H1 (cell line): ENCODE results near the gene ROM1. TPM values are rescaled to one million over a fixed set of nuclear protein-coding genes. Genes with fewer than 3 reads are reported as not detected.

Source experiments
- CTCF ChIA-PET: fragments of 300-600 bp; sonication (Branson Sonifier 250); formaldehyde crosslinking; loops from one replicate; lab custom pipeline; 2021; ENCODE audit not compliant: partially characterized antibody; lab: Charles Lee
- POLR2A ChIA-PET: fragments of 300-600 bp; sonication (Branson Sonifier 250); formaldehyde crosslinking; loops from one replicate; lab custom pipeline; 2021; ENCODE audit warnings: inconsistent platforms; ENCODE audit not compliant: partially characterized antibody; lab: Charles Lee
- DNase-seq, 2 experiments: peaks; one replicate each; pipeline versions ENCODE4 v3.0.0 to v3.0.0-alpha.2; 2010 to 2022; ENCODE audit warnings: low spot score in 2 of 2, low read depth in 1 of 2, mixed read lengths in 1 of 2
- FAIRE-seq: peaks from 2 replicates; lab custom pipeline; 2011; peaks lifted over from hg19 to GRCh38; lab: Jason Lieb, UNC
- H2AFZ ChIP-seq: 2 replicates; pipeline ENCODE4 v1.8.1; 2012; ENCODE audit warnings: low read length, inconsistent platforms
- H2AK5ac ChIP-seq: 2 replicates; pipeline ENCODE4 v1.6.1; 2013; ENCODE audit warnings: low read depth, low read length
- H2BK120ac ChIP-seq: replicated peaks from 2 replicates; pipeline ENCODE3; 2013; ENCODE audit warnings: low read depth, low read length, inconsistent platforms
- H2BK12ac ChIP-seq: 2 replicates; pipeline ENCODE4 v1.6.1; 2013; ENCODE audit warnings: low read depth, low read length
- H2BK15ac ChIP-seq: 2 replicates; pipeline ENCODE4 v1.6.1; 2013; ENCODE audit warnings: low read length
- H2BK20ac ChIP-seq: 2 replicates; pipeline ENCODE4 v1.6.1; 2013; ENCODE audit warnings: low read length
- H2BK5ac ChIP-seq: 2 replicates; pipeline ENCODE4 v1.6.1; 2013; ENCODE audit warnings: low read depth, low read length
- H3K14ac ChIP-seq: 2 replicates; pipeline ENCODE4 v1.6.1; 2013; ENCODE audit warnings: inconsistent platforms; ENCODE audit not compliant: insufficient read length
- H3K18ac ChIP-seq: 2 replicates; pipeline ENCODE4 v1.6.1; 2013; ENCODE audit warnings: low read length; ENCODE audit errors: extremely low read depth
- H3K23ac ChIP-seq: 2 replicates; pipeline ENCODE4 v1.6.1; 2013; ENCODE audit warnings: inconsistent platforms; ENCODE audit not compliant: insufficient read length
- H3K23me2 ChIP-seq: 2 replicates; pipeline ENCODE4 v1.6.1; 2013; ENCODE audit warnings: low read depth, low read length
- H3K27ac ChIP-seq: 2 replicates; pipeline ENCODE4 v1.6.1; 2011; ENCODE audit warnings: low read depth, low read length, inconsistent platforms
- H3K27me3 ChIP-seq, 4 experiments: replicated peaks in 1 of 4; 1 replicate in 1 of 4; 2 replicates in 3 of 4; pipeline versions ENCODE4 v1.6.1 to v1.8.1; 2011 to 2013; ENCODE audit warnings: low read length in 3 of 4, mild to moderate bottlenecking in 3 of 4, inconsistent platforms in 2 of 4, mixed read lengths in 2 of 4, moderate library complexity in 1 of 4; ENCODE audit not compliant: control insufficient read depth in 3 of 4, insufficient read depth in 3 of 4; ENCODE audit errors: extremely low read depth in 1 of 4
- H3K36me3 ChIP-seq, 4 experiments: 2 replicates each; pipeline versions ENCODE4 v1.6.1 to v1.8.1; 2011 to 2013; ENCODE audit warnings: mild to moderate bottlenecking in 4 of 4, low read length in 3 of 4, moderate library complexity in 2 of 4, control low read depth in 1 of 4, inconsistent platforms in 1 of 4; ENCODE audit not compliant: insufficient read depth in 4 of 4, control insufficient read depth in 2 of 4
- H3K4ac ChIP-seq: replicated peaks from 2 replicates; pipeline ENCODE3; 2013; ENCODE audit warnings: low read length, low read depth, mixed read lengths, inconsistent platforms; ENCODE audit not compliant: insufficient read length
- H3K4me1 ChIP-seq, 4 experiments: replicated peaks in 1 of 4; 1 replicate in 1 of 4; 2 replicates in 3 of 4; pipeline versions ENCODE4 v1.6.1 to v1.8.1; 2011 to 2013; ENCODE audit warnings: low read length in 3 of 4, inconsistent platforms in 2 of 4, mixed read lengths in 1 of 4; ENCODE audit not compliant: insufficient read depth in 4 of 4, control insufficient read depth in 3 of 4
- H3K4me2 ChIP-seq, 2 experiments: 2 replicates each; pipeline versions ENCODE4 v1.6.1 to v1.8.1; 2011 to 2013; ENCODE audit warnings: low read depth in 2 of 2, low read length in 2 of 2, control low read depth in 1 of 2, inconsistent platforms in 1 of 2, mild to moderate bottlenecking in 1 of 2; ENCODE audit not compliant: insufficient read depth in 1 of 2
- H3K4me3 ChIP-seq, 4 experiments: fragments of 200-600, 300-600 bp in 1 of 4; sonication (generic), shearing (Covaris generic), sonication (Bioruptor Twin) in 1 of 4; 2 replicates each; pipeline versions ENCODE4 v1.5.1 to v1.8.1; 2011 to 2016; ENCODE audit warnings: low read length in 4 of 4, low read depth in 3 of 4, control low read depth in 2 of 4, inconsistent platforms in 2 of 4, mild to moderate bottlenecking in 2 of 4, mixed read lengths in 1 of 4, moderate library complexity in 1 of 4; ENCODE audit not compliant: insufficient read depth in 2 of 4; ENCODE audit errors: extremely low read depth in 1 of 4
- H3K56ac ChIP-seq: replicated peaks from 2 replicates; pipeline ENCODE3; 2013; ENCODE audit warnings: low read depth, mild to moderate bottlenecking, mixed read lengths, low read length, inconsistent platforms; ENCODE audit not compliant: insufficient read length
- H3K79me1 ChIP-seq: 2 replicates; pipeline ENCODE4 v1.6.1; 2013; ENCODE audit warnings: low read depth, low read length, control low read depth
- H3K79me2 ChIP-seq, 2 experiments: 2 replicates each; pipeline versions ENCODE4 v1.6.1 to v1.8.1; 2012 to 2013; ENCODE audit warnings: low read length in 2 of 2, mild to moderate bottlenecking in 2 of 2, inconsistent platforms in 1 of 2; ENCODE audit not compliant: insufficient read depth in 2 of 2, control insufficient read depth in 1 of 2
- H3K9ac ChIP-seq, 4 experiments: replicated peaks in 1 of 4; 1 replicate in 1 of 4; 2 replicates in 3 of 4; pipeline versions ENCODE4 v1.6.1 to v1.8.1; 2011 to 2013; ENCODE audit warnings: low read depth in 3 of 4, low read length in 3 of 4, control low read depth in 2 of 4, mild to moderate bottlenecking in 2 of 4, moderate library complexity in 2 of 4, inconsistent platforms in 1 of 4; ENCODE audit errors: extremely low read depth in 1 of 4
- H3K9me3 ChIP-seq, 2 experiments: 2 replicates each; pipeline versions ENCODE4 v1.6.1 to v1.8.1; 2012 to 2013; ENCODE audit warnings: mild to moderate bottlenecking in 2 of 2, moderate library complexity in 2 of 2, control low read depth in 1 of 2, inconsistent platforms in 1 of 2, low read depth in 1 of 2, low read length in 1 of 2, mixed read lengths in 1 of 2; ENCODE audit not compliant: insufficient read depth in 2 of 2
- H4K20me1 ChIP-seq, 2 experiments: replicated peaks in 1 of 2; 2 replicates each; pipeline versions ENCODE3 to v1.8.1; 2011 to 2013; ENCODE audit warnings: inconsistent platforms in 2 of 2, low read length in 2 of 2, mild to moderate bottlenecking in 1 of 2; ENCODE audit not compliant: insufficient read depth in 2 of 2, control insufficient read depth in 1 of 2
- H4K5ac ChIP-seq: 2 replicates; pipeline ENCODE4 v1.6.1; 2013; ENCODE audit warnings: low read length, low read depth, mixed read lengths, inconsistent platforms; ENCODE audit not compliant: insufficient read length
- H4K8ac ChIP-seq: 2 replicates; pipeline ENCODE4 v1.8.0; 2013; ENCODE audit warnings: mild to moderate bottlenecking, moderate library complexity, low read length, inconsistent platforms; ENCODE audit not compliant: insufficient read depth; ENCODE audit errors: extremely low read depth
- H4K91ac ChIP-seq: replicated peaks from 2 replicates; pipeline ENCODE3; 2013; ENCODE audit warnings: low read length, mixed read lengths, inconsistent platforms; ENCODE audit not compliant: insufficient read length
- SIN3A ChIP-seq, 2 experiments: IDR thresholded peaks in 1 of 2; conservative IDR thresholded peaks in 1 of 2; 2 replicates each; pipeline ENCODE4 v1.6.1; 2011 to 2012; ENCODE audit warnings: low read length in 2 of 2, improper control_type of control experiment in 1 of 2, low read depth in 1 of 2, mild to moderate bottlenecking in 1 of 2
- SP2 ChIP-seq: IDR thresholded peaks from 2 replicates; pipeline ENCODE4 v1.6.1; 2012; ENCODE audit warnings: mild to moderate bottlenecking, low read length, inconsistent platforms
- TAF7 ChIP-seq: optimal IDR thresholded peaks from 2 replicates; pipeline ENCODE3; 2011; ENCODE audit warnings: low read depth, mild to moderate bottlenecking, inconsistent platforms, low read length, moderate library complexity, borderline replicate concordance
- WGBS, 2 experiments: shearing (Covaris generic) in 1 of 2; methylation state at CpG; one replicate each; pipeline versions ENCODE4 v1.1.6 to v1.1.7; 2013 to 2015; ENCODE audit warnings: low lambda C conversion rate in 2 of 2, mixed read lengths in 2 of 2, inconsistent platforms in 1 of 2, low coverage in 1 of 2, missing lambda C conversion rate in 1 of 2; ENCODE audit not compliant: insufficient replicate concordance in 2 of 2, insufficient coverage in 1 of 2, insufficient read length in 1 of 2; ENCODE audit errors: extremely low coverage in 1 of 2, missing lambda C conversion rate in 1 of 2; 5-methylcytosine and 5-hydroxymethylcytosine counted together
- polyA plus RNA-seq, 7 experiments: library from polyadenylated mRNA; depleted of rRNA in 3 of 7; stranded (reverse) in 5 of 7; unstranded in 2 of 7; fragments of >200 nt in 5 of 7; fragments of 200-250 nt in 2 of 7; gene quantifications; 1 replicate in 5 of 7; 2 replicates in 1 of 7; 4 replicates in 1 of 7; pipeline versions ENCODE4 v1.2.1 to v1.2.3, GENCODE V29; 2011 to 2013; ENCODE audit warnings: missing spikeins in 2 of 7, mixed read lengths in 2 of 7
- total RNA-seq: library from RNA; stranded (reverse); fragmentation: NEBNext Ultra II Directional; extraction: Animal tissue kit (Norgen Biotek cat#: 25700); gene quantifications from 2 replicates; pipeline ENCODE4 v1.2.1, GENCODE V29; 2021

Gene ROM1
- total and polyA plus RNA-seq, 2 of the 8 experiments (the other 6 are each of a cell fraction or from before 2014, with no cell fraction given), result 0.86 to 2.2 TPM

DNA sequence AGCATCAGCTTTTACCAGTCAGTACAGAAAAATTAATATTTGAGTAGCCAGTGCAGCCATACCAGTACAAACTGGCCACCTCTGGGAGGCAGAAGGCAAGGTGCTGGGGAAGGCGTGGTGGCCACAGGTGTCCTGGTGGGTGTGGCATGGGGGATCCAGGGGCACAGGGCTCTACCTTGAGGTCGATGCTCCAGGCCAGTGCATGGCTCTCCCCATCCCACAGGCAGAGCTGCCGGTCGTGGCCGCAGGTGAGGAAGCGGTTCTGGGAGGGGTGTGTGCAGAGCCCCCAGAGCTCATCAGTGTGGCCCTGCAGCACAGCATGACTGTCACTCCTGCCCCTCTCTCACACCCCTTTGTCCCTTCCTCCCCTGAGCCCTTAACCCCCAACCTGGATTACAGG lies 7.6 kb upstream of the ROM1 start:
- Histone ChIP-seq H3K4me1 (peaks cover 3 to 25% (median 11%) of the 10 kb centered on the region in 4 experiments), H2BK120ac (no peak overlapping the region), H3K4me3 (no peak overlapping the region), H2AFZ (no peak overlapping the region), H3K4ac (no peak overlapping the region), H2BK20ac (no peak overlapping the region), H4K8ac (no peak overlapping the region; the same call in 1 of the 2 replicates), H3K18ac (no peak overlapping the region), H3K27me3 (peaks cover 0 to 13% (median 11%) of the 10 kb centered on the region in 4 experiments; a peak in 6 of 7 replicates), H4K20me1 (peaks cover 0 to 2% of the 10 kb centered on the region in 2 experiments), H2BK5ac (no peak overlapping the region; the same call in 1 of the 2 replicates), H3K36me3 (no peaks in the 10 kb centered on the region; a peak in 2 of 8 replicates), H4K91ac (no peak overlapping the region), H3K14ac (no peak overlapping the region), H3K23ac (no peak overlapping the region), H3K56ac (no peak overlapping the region), H3K9me3 (no peaks in the 10 kb centered on the region), H4K5ac (no peak overlapping the region), H3K4me2 (no peak overlapping the region), H3K27ac (no peak overlapping the region), H3K79me2 (peaks cover 0 to 5% of the 10 kb centered on the region in 2 experiments; a peak in 2 of 4 replicates), H3K79me1 (no peaks in the 10 kb centered on the region; the same call in 1 of the 2 replicates), H2AK5ac (no peak overlapping the region), H3K23me2 (peaks cover 19% of the 10 kb centered on the region; the same call in 1 of the 2 replicates), H3K9ac (no peak overlapping the region), H2BK15ac (no peak overlapping the region), H2BK12ac (no peak overlapping the region)
- FAIRE-seq (no peak), DNase-seq (no peak)
- ChIA-PET CTCF (interaction anchor here (10.2 kb wide), 1 partner anchor 12 kb away, joined by 97 read pairs; the partner anchor contains the start of gene TUT1), POLR2A (interaction anchor here (0.7 to 15.8 kb wide), 7 partner anchors 9 to 236 kb away, joined by 4 to 235 read pairs (median 8); partner anchors contain the start of genes B3GAT3, C11orf98, CSKMT and EEF1G)
- WGBS, 2 experiments, result 88% methylated on average over 6 of the region's 6 CpGs; no CpG with 5 or more reads in 1 of the 2 experiments
- TF ChIP-seq SP2, result no peak
- TF ChIP-seq SIN3A (conservative IDR thresholded peaks at IDR 0.05 in 1 of 2, IDR thresholded peaks at IDR 0.05 in 1 of 2; ENCODE audit: low read depth in 1 of 2, low read length in 2 of 2), result no peak
- no peak for TF ChIP-seq TAF7
